ENCODE measurements around the gene GAB1.
"Not testable (repeated sequence)": the region's sequence is repeated elsewhere in the genome, so short reads cannot be mapped to it uniquely, and the experiment has no call there.

The GAB1 gene

DNA sequence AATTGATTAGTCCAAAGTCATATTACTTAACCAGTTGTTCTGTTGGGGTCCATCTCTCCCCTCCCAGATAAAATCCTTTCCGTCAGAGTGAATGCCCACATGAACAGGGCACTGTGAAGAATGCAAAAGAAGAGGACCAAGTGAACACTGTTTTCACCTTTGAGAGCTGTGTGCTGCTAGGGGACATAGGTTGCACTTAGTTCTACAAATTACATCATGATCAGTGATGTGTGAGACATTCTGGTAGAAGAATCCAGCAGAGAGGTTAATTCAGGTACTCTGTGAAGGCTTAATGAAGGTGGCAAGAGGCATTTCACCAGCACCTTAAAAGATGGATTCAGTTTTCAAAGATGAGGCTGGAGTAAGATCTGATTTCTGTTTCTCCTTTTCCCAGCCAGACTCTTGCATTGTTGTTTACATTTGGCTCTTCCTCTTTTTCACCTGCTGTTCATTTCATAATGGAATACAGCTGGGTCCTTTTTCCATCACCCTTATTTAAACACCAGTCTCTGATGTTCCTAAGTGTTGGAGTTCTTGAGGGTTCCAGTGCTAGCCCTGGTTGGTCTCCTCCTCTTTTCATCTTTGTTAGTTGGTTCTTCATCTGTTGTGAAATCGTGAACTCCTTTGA is 10.9 kb downstream of the GAB1 start:
- Mint-ChIP-seq H3K36me3 (no peaks in the 10 kb centered on the region), H3K4me1 (no peaks in the 10 kb centered on the region), H3K27me3 (peaks cover 34% of the 10 kb centered on the region), H3K27ac (no peak overlapping the region), H3K9me3 (no peaks in the 10 kb centered on the region), H3K4me3 (no peak overlapping the region)
- DNase-seq: no peak
- CTCF ChIA-PET: no interaction called here

DNA sequence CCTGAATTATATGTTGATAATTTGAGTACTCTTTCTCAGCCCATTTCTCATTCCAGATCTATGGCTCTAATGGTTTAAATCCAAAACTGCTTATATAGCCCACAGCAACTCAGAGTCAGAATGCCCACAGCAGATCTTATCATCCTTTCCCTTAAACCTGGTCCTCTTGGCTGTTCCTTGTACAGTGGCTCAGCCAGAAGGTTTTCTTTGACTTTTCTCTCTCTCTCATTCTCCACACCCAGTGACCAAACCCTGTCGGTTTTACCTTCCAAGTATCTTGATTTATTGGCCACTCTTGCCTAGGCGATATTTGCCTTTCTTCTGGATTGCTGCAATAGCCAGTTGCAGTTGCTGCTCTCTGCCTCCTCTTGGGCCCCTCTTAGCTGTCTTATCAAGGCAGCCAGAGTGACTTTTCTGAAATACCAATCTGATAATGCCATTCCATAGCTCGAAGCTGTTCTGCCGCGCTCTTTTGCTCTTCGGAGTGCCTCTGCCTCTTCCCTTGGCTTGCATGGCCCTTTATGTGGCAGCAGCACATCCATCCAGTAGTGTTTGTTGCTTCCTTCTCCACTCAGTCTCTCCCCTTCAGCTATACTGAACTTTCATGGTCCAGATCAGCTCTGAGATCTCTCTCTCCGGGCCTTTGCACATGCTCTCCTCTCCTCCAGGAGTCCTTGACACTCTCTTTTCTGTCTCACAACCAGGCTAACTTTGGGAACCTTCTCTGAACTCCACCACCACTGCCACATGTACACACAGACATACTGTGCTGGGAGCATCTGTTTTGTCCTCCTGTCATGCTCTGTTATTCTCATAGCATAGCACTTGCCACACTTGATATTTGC is 11.8 kb downstream of the GAB1 start:
- CTCF ChIA-PET: no interaction called here
- Mint-ChIP-seq H3K27ac (no peak overlapping the region), H3K9me3 (no peaks in the 10 kb centered on the region), H3K4me3 (no peak overlapping the region), H3K4me1 (no peaks in the 10 kb centered on the region), H3K36me3 (no peaks in the 10 kb centered on the region), H3K27me3 (peaks cover 32% of the 10 kb centered on the region)
- no peak for DNase-seq

DNA sequence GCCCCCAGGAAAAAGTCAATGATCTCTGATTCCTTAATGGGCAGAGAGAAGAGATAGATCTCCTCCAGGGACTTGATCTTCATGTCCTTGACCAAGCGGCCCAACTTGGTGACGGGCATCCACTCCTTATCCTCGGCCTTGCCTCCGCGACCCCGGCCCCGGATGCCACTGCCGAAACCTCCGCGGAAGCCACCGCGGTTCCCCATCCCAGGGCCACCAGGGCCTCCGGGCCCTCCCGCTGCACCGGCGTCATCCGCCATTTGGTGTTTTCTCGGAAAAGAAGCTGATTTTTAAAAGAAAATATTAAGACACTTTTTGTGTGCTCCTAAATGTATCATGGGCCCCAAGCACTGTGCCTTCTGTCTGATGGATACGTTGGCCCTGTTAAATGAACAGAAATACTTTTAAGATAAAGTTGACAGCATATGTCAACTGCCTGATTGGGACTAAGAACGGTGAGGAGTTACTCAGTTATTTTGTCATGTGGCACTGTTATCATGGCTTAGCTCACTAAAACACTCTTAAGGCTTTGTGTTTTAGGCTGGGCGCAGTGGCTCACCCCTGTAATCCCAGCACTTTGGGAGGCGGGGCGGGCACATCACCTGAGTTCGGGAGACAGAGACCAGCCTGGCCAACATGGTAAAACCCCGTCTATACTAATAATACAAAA is 13.3 kb downstream of the GAB1 start:
- H3K9me3 Mint-ChIP-seq, DNase-seq, CTCF ChIA-PET, H3K27ac Mint-ChIP-seq, H3K36me3 Mint-ChIP-seq, H3K4me3 Mint-ChIP-seq, H3K4me1 Mint-ChIP-seq: not testable (repeated sequence)
- H3K27me3 Mint-ChIP-seq: peaks cover 24% of the 10 kb centered on the region

DNA sequence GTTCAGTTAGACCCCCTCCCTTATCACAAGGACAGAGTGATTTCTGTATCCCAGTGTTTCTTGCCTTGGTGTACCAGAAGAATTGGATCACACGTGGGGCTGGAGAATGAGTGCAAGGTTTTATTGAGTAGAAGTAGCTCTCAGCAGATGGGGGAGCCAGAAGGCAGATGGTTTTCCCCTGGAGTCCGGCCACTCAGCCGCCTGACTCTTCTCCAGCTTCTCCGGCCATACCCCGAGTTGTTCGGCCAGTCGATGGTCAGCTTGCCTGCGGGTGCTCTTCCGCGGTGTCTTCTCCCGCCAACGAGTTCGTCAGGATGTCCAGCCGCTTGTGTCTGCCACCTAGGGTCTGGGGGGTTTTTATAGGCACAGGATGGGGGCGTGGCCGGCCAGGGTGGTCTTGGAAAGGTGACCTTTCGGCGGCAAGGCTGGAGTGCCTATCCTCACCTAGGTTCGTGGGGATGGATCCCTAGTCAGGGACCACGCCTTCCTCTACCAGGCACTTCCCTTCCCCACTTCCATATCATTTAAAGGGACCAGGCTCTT is 14.5 kb downstream of the GAB1 start:
- no peaks in the 10 kb centered on the region for H3K9me3 Mint-ChIP-seq
- no peaks in the 10 kb centered on the region for H3K36me3 Mint-ChIP-seq
- H3K27ac Mint-ChIP-seq: no peak overlapping the region
- CTCF ChIA-PET: no interaction called here
- H3K4me1 Mint-ChIP-seq: no peaks in the 10 kb centered on the region
- peaks cover 31% of the 10 kb centered on the region for H3K27me3 Mint-ChIP-seq
- no peak overlapping the region for H3K4me3 Mint-ChIP-seq
- DNase-seq: no peak

DNA sequence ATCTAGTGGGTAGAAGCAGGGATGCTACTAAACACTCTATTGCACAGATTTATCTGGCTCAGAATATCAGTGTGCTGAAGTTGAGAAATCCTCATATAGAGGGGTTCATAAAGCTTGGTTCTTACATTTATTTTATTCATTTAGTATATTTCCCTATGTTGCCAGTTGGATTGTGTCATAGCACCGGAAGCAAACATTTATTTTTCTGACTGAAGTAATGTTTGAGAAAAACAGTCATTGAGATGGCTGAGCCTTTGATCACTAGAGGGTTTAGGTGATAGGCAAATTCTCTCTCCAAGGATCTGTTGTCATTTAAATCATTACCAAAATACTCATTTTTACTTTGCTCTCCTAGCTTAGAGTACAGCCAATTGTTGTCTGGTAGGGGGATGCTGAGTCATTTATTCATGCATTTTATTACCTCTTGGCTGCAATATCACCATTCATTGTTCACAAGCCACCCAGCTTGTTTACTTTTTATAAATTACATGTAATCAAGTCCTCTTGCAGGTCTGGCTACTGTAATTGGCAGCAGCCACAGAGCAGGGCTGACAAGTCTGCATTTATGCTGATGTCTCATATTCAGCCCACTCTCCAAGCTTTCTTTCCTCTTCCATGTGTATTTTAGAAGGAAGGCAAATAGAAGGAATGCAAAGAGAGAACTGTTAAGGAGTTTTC is 15.2 kb downstream of the GAB1 start:
- no peak for DNase-seq
- H3K4me1 Mint-ChIP-seq: no peaks in the 10 kb centered on the region
- no peaks in the 10 kb centered on the region for H3K9me3 Mint-ChIP-seq

DNA sequence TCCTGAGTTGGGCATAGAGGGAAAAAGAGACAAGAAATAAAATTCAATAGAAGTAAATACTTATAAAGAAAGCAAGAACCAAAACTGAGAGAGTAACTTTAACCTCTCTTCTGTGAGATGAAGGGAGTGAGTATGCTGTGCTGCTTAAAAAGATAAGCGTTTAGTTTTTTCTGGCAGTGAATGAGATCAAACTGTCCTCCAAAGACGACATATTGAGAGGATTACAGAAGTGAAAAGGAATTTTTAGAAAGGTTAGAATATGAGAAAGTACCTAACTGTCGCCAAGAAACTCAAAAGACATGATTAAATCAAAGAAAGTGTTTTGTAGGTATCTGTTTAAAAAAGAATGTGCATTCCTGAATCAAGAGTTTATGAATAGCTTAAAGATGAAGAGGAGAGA is 16.0 kb downstream of the GAB1 start:
- H3K4me3 Mint-ChIP-seq: no peak overlapping the region
- H3K27ac Mint-ChIP-seq: no peak overlapping the region
- H3K9me3 Mint-ChIP-seq: no peaks in the 10 kb centered on the region
- no peaks in the 10 kb centered on the region for H3K36me3 Mint-ChIP-seq
- no peak for DNase-seq
- CTCF ChIA-PET: no interaction called here
- H3K27me3 Mint-ChIP-seq: peaks cover 28% of the 10 kb centered on the region
- no peaks in the 10 kb centered on the region for H3K4me1 Mint-ChIP-seq

More for the DNA sequence above, 15.2 kb downstream of the GAB1 start:
- Mint-ChIP-seq H3K4me3 (no peak overlapping the region), H3K27me3 (peaks cover 28% of the 10 kb centered on the region), H3K27ac (no peak overlapping the region), H3K36me3 (no peaks in the 10 kb centered on the region)
- CTCF ChIA-PET: no interaction called here

DNA sequence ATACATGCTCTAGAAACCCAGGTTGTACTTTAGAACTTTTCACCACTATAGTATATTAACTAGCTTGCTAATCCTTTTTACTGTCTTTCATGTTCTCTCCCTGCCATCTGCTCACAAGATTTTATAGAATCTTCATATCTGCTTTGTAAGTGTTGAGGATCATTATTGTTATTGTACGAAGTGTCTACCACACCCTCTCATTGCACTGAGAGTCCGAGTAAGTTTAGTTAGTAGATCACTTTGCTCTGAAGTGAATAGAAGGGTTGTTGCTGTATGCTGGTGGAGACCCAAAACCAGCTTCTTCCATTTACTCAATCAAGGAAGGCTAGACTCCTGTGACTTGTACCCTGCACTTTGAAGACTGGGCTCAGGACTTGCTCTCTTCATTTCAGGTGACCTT is 17.1 kb downstream of the GAB1 start:
- Mint-ChIP-seq H3K27ac (no peak overlapping the region), H3K4me1 (peaks cover 4% of the 10 kb centered on the region), H3K9me3 (no peaks in the 10 kb centered on the region), H3K4me3 (no peak overlapping the region), H3K36me3 (no peaks in the 10 kb centered on the region), H3K27me3 (peaks cover 22% of the 10 kb centered on the region)
- no peak for DNase-seq
- CTCF ChIA-PET: interaction anchor here (0.6 kb wide), 1 partner anchor 31 kb away, joined by 3 read pairs; no protein-coding TSS in a partner anchor

DNA sequence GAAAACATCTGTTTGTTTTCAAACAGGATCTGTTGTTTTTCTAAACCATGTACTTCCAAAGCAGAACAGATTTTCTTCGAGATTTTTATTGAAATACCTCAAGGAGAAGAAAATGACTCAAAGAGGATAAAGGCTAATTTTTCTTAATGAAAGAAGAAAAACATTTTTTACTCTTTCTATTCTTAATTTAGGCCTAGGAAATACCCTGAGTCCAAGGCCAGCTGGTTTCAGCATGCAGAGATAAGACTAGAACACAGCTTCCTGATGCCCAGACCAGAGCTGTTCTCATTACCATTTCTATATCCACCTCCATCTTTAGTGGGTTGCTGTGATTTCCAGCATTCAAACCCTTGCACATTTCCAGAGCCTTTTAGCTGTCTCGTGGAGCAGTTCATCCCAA is 18.3 kb downstream of the GAB1 start:
- Mint-ChIP-seq H3K4me3 (no peak overlapping the region), H3K27ac (no peak overlapping the region), H3K4me1 (peaks cover 16% of the 10 kb centered on the region), H3K36me3 (no peaks in the 10 kb centered on the region), H3K27me3 (peaks cover 22% of the 10 kb centered on the region), H3K9me3 (no peaks in the 10 kb centered on the region)
- CTCF ChIA-PET: no interaction called here
- no peak for DNase-seq

DNA sequence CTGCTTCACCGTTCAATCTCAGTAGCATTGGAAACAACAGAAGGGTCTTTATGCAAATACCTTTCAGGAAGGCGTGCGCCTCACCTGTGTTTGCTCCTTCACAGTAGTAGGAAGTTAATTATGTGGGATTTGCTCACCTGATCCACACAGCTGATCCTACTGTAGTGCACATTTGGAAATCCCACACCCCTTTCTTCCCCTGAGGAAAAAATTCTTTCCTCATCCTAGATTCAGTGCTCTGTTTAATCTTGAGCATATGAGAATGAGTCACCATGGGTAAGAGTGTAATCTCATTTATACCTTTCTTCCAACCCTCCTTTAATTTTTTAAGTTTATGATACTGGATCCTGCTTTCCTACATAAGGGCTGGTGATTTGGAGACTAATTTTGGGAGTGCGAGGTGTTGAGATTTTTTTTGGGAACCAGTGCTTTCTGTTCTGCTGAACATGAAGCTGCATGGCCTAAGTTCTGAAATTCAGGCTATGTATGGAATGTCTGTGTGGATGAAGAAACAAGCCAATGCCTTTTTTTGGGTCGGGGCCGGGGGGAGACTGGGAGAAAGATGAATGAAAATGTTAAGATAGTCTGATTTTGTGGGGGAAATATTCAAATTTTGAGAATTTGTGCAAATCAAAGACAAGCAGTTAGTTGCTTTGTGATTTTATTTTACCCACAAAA is 19.0 kb downstream of the GAB1 start:
- H3K27ac Mint-ChIP-seq: no peak overlapping the region
- no peak for DNase-seq
- peaks cover 19% of the 10 kb centered on the region for H3K4me1 Mint-ChIP-seq
- no peaks in the 10 kb centered on the region for H3K9me3 Mint-ChIP-seq
- CTCF ChIA-PET: no interaction called here
- peaks cover 22% of the 10 kb centered on the region for H3K27me3 Mint-ChIP-seq
- no peaks in the 10 kb centered on the region for H3K36me3 Mint-ChIP-seq
- H3K4me3 Mint-ChIP-seq: no peak overlapping the region

DNA sequence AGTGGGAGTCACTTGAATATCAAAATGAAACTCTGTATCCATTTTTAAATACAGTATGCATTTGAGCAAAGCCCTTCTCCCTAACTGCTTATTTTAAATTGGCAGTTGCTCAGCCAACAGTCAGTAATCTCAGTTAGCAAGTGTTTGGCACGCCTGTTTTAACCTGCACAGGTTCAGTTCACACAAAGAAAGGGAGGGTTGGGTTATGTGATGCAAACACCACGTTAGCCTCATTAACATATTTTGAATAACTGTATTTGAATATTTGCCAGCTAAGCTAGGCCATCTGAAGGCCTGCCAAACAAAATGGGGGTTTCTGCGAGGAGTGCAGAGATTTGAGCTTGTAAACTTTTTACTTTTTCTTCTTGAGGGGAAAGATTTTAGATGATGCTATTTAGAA is 19.8 kb downstream of the GAB1 start:
- no peak for DNase-seq
- Mint-ChIP-seq H3K4me3 (no peak overlapping the region), H3K27ac (no peak overlapping the region), H3K9me3 (no peaks in the 10 kb centered on the region), H3K27me3 (peaks cover 16% of the 10 kb centered on the region), H3K4me1 (peaks cover 19% of the 10 kb centered on the region), H3K36me3 (no peaks in the 10 kb centered on the region)
- CTCF ChIA-PET: no interaction called here

DNA sequence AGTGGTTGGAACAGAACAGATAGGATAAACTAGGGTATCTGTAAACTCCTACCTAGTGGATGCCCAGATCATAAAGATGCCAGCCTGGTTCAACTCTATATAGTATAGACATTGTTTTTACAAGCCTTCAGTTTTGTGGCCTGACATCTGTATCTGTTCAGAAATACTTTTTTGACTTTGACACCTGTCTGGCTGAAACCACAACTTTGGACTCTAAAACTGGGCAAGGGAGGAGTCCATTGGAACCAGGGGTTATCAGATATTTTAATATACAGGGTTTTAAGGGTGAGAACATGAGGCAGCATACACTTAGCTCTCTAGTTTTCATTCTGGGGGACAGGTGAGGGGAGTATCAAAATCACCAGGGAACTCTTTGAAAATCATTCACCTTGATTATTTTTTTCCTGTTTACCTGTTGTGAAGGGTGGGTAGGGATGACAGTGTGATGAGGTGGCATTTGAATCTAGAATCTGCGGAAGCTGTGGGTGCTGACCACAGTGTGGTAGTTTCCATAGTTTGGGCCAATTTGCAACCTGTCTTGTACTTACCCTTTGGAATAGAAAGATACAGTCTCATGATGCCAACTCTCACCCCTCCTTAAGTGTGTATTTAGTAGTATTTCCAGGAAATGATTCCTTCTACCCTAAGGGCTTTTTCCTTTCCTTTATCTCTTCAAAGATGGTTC is 20.6 kb downstream of the GAB1 start:
- Mint-ChIP-seq H3K4me1 (peaks cover 19% of the 10 kb centered on the region), H3K27me3 (peaks cover 16% of the 10 kb centered on the region), H3K27ac (no peak overlapping the region), H3K9me3 (no peaks in the 10 kb centered on the region), H3K4me3 (no peak overlapping the region), H3K36me3 (no peaks in the 10 kb centered on the region)
- DNase-seq: no peak
- CTCF ChIA-PET: interaction anchor here (1.1 kb wide), 1 partner anchor 16 kb away, joined by 4 read pairs; no protein-coding TSS in a partner anchor

DNA sequence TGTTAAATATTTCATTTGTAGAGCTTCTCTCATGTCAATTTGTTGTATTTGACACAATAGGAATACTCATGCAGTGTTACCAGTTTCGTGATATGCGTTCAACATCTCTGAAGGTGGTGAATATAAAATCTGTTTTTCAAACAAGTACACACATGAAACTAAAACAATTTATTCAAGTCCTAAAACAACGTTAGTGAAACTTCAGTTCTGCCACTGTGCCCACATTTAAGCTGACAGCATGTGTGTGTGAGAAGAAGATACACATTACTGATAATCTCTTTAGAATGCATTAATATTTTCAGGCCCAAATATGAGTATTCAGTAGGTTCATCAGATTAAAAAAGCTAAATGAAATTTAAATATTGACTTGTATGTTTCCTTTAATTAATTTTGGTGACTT is 21.7 kb downstream of the GAB1 start:
- DNase-seq: no peak
- H3K4me3 Mint-ChIP-seq: no peak overlapping the region
- no peaks in the 10 kb centered on the region for H3K36me3 Mint-ChIP-seq
- no peak overlapping the region for H3K27ac Mint-ChIP-seq
- peaks cover 19% of the 10 kb centered on the region for H3K4me1 Mint-ChIP-seq
- CTCF ChIA-PET: interaction anchor here (1.1 kb wide), 1 partner anchor 14 kb away, joined by 4 read pairs; no protein-coding TSS in a partner anchor
- peaks cover 8% of the 10 kb centered on the region for H3K27me3 Mint-ChIP-seq
- H3K9me3 Mint-ChIP-seq: no peaks in the 10 kb centered on the region

DNA sequence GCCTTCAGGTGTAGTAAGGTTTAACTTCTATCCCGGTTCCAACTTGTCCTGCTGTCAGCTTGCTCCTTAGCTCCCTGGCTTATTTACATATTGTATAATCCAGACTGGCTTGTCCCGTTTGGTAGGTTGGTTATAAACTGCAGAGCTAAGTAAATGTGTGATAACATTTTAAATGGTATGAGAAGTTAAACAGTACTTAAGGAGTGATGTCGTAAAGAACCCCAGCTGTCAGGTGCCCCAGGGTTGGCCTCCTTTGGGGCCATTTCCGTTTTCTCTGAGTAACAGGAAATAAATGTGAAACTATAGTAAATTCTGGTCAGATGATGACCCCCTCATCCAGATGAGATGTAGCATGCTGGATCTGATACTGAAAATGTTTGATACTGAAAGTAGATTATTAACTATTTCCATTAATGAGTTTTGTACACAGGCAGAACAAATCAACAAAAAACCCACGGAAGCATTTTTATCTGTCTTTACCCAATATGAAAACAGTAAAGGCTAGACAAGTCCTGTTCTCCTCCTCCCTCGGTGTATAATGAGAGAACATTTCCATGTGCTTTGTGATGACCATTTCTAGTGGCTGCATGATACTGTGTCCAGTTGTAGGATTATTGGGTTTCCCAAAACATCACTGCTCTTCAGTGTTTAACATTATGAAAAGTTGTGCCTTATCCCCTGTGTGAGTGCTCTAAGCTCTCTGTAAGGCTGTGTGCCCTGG is 22.4 kb downstream of the GAB1 start:
- peaks cover 8% of the 10 kb centered on the region for H3K27me3 Mint-ChIP-seq
- H3K4me3 Mint-ChIP-seq: no peak overlapping the region
- no peaks in the 10 kb centered on the region for H3K36me3 Mint-ChIP-seq
- peak; percentile 39 for DNase-seq
- peak overlapping the region; percentile 39 for H3K27ac Mint-ChIP-seq
- CTCF ChIA-PET: no interaction called here
- H3K9me3 Mint-ChIP-seq: no peaks in the 10 kb centered on the region
- peaks cover 19% of the 10 kb centered on the region for H3K4me1 Mint-ChIP-seq

Measured in activated naive CD4-positive, alpha-beta T cell treated with anti-CD3 and anti-CD28 coated beads, Interleukin-2, amount 10 ng/mL, durations not matched to agents 7 days and 5 days (primary cell).